Epithelial cell of esophagus (primary cell): ENCODE results near the gene SFT2D1.

ENCODE experiments used
- DNase-seq: peaks from one replicate; pipeline ENCODE4 v3.0.0; 2010; ENCODE audit warnings: low read depth
- H3K4me3 ChIP-seq: 2 replicates; pipeline ENCODE4 v1.5.1; 2011; ENCODE audit warnings: mild to moderate bottlenecking, low read length, control low read depth
- CTCF ChIP-seq: IDR thresholded peaks from 2 replicates; pipeline ENCODE4 v1.5.1; 2011; ENCODE audit warnings: low read depth, mild to moderate bottlenecking, low read length, control low read depth, inconsistent platforms; ENCODE audit not compliant: insufficient read depth; ENCODE audit errors: missing control alignments

Gene SFT2D1

GRCh38 chr6:166305562-166306117, 36.7 kb downstream of the SFT2D1 start:
- no peak for TF ChIP-seq CTCF
- no peak for DNase-seq
- no peak overlapping the region for H3K4me3 ChIP-seq

- DNase-seq = no peak
- H3K4me3 ChIP-seq = no peak overlapping the region
- TF ChIP-seq CTCF = no peak
Observed at GRCh38 chr6:166304106-166304505, 38.2 kb downstream of the SFT2D1 start.

GRCh38 chr6:166301611-166302529, 40.5 kb downstream of the SFT2D1 start:
- no peak for TF ChIP-seq CTCF
- no peak overlapping the region for H3K4me3 ChIP-seq
- DNase-seq = peak; percentile 53

GRCh38 chr6:166300357-166300987, 41.9 kb downstream of the SFT2D1 start:
- no peak overlapping the region for H3K4me3 ChIP-seq
- DNase-seq = no peak
- TF ChIP-seq CTCF = no peak

GRCh38 chr6:166297606-166298005, 44.7 kb downstream of the SFT2D1 start:
- H3K4me3 ChIP-seq = no peak overlapping the region
- no peak for DNase-seq
- TF ChIP-seq CTCF = no peak

- DNase-seq = no peak
- TF ChIP-seq CTCF = no peak
Observed at GRCh38 chr6:166296035-166296883, 46.1 kb downstream of the SFT2D1 start.

More at GRCh38 chr6:166296035-166296883, 46.1 kb downstream of the SFT2D1 start:
- no peak overlapping the region for H3K4me3 ChIP-seq
